Ecto neural progenitor cell (in vitro differentiated cells): ENCODE measurements around the gene PDZD2.
"Not testable (repeated sequence)": the region's sequence is repeated elsewhere in the genome, so short reads cannot be mapped to it uniquely, and the experiment has no call there.

ENCODE experiments used
- DNase-seq: peaks from one replicate; pipeline ENCODE4 v3.0.0-alpha.2; 2018; ENCODE audit warnings: low spot score

Gene PDZD2

DNA sequence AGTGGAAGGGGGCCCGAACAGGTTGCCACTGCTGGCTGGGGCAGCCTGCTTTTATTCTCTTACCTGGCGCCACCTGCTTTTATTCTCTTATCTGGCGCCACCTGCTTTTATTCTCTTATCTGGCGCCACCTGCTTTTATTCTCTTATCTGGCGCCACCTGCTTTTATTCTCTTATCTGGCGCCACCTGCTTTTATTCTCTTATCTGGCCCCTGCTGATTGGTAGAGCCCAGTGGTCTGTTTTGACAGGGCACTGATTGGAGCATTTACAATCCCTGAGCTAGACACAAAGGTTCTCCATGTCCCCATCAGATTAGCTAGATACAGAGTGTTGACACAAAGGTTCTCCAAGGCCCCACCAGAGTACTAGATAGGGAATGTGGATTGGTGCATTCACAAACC lies 52.5 kb downstream of the PDZD2 start:
- DNase-seq, result not testable (repeated sequence)

DNA sequence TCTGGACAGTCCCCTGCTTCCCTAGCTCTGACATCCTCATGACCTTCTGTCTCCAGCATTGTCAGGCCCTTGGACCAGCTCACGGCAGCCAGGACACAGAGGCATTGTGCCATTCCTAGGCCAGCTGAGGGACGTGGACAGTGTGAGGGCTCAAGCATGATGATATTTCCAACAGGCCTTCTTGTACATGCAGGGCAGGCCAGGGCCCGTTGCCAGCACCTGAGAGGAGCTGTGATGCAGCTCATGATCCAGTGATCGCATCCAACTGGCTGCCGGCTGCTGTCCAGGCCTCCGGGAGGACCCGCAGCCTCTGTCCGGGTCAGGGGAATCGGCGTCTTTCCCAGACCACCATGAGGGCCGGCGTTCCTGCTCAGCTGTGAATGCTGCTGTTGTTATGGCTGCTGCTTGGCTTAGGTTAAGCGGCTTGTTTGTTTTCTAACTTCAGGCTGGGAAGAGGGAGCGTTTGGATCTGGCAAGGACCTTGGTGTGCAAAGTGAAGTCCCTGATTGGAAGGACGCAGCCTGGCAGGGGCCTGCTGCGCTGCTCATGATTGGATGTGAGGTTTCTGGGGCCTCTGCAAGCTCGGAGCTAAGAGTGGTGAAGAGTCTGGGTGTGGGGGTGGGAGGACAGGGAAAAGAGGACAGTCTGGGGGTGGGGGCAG lies 53.8 kb downstream of the PDZD2 start:
- no peak for DNase-seq

DNA sequence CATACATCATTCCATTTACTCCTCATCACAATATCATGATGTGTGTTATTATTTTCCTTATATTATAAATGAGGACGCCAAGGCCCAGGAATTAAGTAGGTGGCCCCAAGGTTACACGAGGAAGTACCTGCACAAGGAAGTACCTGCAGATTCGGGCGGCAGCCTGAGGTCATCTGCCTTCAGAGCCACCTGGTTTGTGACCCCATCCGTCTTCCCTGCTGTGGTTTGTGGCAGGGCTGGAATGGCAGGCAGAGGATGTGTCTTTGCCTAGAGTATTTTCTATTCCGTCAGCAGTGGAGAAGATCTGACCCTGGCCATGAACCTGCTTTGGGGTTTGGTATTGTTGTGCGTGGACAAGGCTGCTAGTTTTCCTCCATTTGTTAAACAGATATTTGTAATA lies 59.7 kb downstream of the PDZD2 start:
- no peak for DNase-seq

DNA sequence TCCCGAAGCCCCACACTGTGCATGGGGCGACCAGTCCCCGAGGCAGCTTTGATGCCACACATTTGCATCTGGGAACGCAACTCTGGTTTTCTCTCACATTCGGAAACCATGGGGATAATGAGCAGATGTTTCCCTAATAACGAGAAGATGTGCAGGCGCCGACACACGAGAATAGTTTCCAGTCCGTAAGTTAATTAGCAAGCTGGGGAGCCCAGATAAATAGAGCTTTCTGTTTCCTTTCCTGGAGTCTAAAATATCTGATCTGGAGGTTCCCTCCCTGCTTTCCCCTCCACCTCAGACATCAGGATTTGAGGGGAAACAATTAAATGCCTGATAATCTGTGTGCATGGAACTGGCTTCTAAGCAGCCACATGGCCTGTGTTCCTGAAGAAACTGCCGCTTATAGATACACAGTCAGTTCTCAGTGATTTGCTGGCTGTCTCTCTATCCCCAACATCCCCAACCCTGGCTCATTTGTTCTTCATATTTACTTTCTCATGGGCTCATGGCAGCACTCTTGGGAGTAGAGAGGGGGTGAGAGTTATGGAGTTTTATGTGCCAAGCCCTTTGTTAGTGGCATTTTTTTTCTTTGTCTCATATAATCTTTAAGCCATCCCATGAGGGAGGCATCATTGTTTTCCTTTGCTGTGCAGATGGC lies 62.8 kb downstream of the PDZD2 start:
- no peak for DNase-seq

DNA sequence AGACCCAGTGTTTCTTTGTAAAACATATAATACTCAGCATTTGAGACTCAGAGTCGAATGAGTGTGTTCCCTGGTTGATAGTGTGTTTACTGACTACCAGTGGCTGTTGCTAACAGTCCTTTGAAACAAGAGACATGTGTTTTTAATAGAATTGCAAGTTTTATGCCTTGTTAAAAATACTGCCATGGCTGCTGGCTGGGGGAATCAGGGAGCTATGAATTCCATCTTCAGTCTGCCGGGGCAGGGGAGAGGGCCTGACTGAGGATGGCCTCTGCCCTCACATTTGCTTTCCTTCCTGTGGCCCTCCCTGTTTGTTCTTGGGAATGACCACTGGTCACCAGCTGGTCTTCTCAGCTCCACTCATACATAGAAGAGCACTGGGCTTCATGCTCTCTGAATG lies 63.8 kb downstream of the PDZD2 start:
- DNase-seq, result no peak

DNA sequence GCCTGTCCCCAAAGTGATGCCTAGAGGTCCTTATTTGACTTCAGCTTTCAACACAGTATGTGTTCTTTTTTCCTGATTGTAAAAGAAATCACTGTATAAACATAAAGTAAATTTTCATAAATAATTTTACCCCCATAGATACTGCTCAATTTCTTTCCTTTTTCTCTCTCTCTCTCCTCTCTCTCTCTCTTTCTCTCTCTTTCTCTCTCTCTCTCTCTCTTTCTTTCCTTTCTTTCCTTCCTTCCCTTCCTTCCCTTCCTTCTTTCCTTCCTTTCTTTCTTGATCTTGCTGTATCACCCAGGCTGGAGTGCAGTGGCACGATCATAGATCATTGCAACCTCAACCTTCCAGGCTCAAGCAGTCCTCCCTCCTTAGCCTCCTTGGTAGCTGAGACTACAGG lies 64.8 kb downstream of the PDZD2 start:
- DNase-seq, result no peak

DNA sequence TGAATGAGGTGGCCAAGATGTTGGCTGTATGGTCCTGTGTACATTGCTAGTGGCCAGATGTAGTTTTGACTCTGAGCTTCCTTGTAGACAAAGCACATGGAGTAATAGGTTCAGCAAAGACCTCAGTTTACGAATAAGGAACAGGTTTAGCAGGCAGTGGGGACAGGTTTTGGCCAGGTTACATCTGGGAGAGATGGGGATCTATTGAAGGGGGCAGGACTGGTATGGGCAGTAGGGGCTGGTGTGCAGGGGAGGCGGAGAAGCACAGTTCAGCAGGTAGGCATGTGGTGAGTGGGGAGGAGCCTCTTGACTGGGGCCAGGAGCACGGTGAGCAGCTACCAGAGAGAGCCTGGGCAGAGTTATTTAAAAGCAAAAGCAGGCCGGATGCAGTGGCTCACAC lies 67.3 kb downstream of the PDZD2 start:
- no peak for DNase-seq

DNA sequence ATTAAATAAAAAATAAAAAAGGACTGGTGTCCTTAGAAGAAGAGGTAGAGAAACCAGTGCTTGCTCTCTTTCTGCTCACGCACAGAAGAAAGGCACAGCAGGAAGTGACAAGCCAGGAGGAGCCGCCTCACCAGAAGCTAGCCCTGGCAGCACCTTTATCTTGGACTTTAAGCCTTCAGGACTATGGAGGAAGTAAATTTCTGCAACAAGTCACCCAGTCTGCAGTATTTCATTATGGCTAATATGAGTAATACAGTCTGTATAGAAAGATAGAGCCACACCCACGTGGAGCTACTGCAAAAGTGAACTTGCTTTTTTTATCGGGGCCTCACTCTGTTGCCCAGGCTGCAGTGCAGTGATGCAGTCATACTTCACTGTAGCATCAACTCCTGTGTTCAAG lies 68.4 kb downstream of the PDZD2 start:
- no peak for DNase-seq

DNA sequence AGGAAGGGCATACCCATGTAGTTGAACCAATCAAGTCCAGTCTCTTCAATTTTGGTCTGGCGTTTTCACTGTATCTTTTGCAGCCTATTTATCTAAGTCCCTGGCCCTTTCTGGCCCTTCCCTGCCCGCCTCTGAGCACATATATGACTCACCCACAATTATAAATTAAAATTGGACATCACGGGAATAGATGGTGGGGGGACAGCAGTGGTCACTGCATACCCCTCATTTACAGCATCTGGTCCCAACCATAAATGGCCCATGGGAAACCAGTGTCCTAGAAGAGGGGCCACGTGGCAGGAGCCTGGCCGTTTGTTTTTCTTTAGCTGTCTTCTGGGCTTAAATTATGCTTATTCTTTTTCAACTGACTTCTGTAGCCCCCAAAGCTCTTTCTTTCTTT lies 69.2 kb downstream of the PDZD2 start:
- no peak for DNase-seq

DNA sequence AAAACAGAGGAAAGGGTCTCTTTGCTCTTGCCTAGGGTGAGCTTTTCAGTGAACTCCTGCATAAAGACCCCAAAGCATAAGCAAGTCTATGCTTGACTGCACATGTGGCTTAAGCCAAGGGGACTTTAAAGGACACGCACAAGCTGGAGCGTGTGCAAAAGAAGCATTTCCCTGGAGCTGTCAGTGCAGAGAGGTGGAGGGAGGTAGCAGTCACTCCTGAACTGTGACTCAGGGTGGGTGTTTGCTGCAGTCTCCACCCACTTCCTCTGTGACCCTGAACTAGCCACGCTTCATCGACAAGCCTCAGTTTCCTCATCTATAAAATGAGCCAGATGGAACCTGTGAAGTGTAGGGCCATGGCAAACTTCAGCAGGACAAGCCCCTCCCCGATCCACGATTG lies 72.4 kb downstream of the PDZD2 start:
- no peak for DNase-seq

DNA sequence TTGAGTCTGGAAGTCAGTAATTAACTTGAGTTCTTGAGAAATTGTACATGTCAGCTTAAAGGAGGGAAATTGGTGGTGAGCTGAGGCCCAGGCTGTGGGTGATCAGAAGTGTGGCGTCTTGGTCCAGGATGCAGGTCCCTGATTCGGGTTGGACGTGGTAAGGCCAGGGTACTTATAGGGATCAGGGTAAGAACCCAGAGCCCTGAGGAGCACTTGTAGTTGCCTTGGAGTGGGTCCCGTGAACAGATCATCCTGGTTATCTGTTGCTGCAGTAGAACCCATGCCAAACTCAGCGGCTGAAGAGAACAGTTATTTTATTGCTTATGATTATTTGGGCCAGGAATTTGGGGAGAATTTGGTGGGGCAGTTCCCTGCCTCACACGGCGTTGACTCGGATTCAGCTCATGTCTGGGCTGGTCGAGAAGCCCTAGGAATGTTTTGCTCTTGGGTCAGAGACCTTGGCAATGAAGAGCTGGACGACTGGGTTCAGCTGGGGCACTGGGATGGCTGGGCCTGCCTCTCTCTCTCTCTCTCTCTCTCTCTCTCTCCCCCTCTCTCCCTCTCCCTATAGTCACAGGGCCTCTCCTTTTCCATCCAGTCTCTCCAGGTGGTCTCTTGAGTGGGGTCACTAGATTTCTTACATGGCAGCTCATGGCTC lies 73.1 kb downstream of the PDZD2 start:
- DNase-seq, result no peak

DNA sequence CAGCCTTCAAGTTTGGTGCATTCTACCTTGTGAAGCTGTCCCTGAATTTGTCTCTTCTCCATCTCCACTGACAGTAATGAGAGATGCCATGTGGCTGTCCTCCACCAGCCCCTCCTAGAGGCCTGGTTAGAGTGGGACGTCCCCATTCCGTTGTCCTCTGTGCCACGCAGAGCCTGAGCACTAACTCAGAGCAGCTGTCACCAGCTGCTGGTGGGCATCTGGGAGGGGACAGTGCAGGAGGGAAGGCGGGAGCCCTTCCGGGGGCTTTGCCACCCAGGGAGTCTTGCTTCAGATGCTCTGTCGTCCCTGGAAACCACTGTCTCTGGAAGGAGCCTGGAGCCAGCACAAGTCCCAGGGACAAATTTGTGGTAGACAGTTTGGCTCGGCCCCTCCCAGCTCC lies 78.6 kb downstream of the PDZD2 start:
- no peak for DNase-seq

DNA sequence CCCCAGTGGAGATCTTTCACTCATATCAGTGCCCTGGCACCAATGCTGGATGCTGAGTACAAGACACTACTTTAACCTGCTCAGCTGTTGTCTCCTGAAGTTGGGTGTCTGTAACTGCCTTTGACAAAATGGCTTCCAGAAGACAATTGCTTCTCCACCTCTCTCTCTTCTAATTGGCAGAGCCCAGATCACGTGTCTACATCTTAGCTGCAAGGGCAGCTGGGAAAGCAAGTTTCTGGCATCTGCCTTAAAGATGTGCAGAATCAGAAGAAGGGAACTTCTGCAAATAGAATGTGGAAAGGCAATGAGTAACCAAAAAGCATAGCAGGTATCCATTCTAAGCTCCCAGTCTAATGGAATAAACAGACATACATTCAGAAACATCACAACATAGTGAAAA lies 81.1 kb downstream of the PDZD2 start:
- DNase-seq, result no peak

DNA sequence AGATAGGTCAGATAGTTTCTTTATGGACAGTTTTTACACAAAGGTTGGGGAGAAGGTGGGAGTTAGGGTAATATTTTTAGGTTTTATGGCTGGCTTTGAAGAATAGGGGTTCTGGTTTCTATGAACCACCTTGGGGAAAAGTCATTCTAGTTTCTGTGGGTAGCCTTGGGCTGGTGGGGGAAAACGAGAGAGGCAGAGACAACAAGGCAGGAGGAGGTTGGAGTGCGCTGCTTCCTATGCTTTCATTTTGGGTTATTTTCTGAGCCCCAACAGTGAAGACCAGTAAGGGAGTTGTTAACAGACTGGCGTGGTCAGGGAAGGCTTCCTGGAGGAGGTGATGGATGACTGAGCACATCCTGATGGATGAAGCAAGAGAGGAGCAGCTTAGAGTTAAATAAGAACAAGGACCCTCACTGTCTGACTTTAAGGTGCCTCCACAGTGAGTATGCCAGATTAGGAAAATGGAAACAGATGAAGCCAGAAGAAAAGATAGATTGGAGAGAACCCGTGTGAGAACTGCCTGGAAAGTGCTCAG lies 81.9 kb downstream of the PDZD2 start:
- no peak for DNase-seq

DNA sequence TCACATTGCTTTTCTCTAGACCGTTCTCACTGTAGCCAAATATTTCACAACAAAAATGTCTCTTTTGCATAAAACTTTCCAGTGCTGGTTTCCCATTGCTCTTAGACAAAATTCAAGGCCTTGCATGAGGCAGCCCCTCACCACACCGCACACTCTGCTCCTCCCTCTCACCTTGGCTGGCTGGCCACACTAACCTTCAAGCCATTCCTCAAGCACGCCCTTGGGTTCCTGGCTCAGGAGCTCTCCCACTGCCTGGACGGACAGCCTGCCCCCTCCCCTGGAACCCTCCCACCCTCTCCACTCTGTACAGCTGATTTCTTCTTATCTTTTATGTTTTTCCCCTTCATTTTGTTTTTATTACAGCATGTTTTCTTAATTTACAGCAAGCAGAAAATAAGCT lies 83.2 kb downstream of the PDZD2 start:
- DNase-seq, result no peak

DNA sequence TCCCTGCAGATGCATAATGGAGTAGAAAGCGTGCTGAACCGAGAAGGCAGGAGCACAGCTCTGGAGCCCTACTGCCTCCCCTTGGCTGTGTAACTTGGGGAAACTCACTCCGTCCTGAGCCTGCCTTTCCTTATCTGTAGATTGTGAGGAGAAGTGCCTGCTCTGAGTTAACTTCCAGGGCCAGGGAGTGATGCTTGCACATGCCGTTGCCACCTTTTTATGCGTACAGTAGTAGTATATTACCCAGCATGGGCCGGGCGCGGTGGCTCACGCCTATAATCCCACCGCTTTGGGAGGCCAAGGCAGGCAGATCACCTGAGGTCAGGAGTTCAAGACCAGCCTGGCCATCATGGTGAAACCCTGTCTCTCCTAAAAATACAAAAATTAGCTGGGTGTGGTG lies 87.1 kb downstream of the PDZD2 start:
- no peak for DNase-seq

DNA sequence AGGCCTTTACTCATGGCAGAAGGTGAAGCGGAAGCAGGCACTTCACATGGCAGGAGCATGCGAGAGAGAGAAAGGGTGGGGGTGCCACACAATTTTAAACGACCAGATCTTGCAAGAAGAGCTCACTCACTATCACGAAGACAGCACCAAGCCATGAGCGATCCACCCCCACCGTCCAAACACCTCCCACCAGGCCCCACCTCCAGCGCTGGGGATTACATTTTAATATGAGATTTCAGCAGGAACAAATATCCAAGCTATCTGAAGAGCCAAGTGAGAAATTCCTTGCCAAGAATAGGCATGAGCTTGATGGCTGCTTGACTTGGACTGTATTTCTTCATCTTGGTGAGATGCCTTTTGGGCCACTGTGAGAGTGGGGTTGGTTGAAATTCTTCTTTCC lies 88.0 kb downstream of the PDZD2 start:
- no peak for DNase-seq

DNA sequence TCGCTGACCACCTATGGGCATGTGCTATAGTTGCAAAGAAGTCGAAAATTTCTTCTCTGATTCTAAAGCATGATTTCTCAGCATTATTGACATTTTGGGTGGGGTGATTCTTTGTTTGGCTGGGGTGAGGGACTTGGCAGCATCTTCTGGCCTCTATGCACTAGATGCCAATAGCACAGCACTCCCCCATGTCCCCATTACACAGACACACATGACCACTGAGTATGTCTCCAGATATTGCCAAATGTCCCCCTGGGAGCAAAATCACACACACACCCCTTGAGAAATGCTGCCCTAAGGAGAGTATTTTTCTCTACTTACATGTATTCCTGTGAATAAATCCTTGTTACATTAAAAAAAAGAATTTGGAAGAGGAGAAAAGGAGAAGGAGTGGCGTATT lies 89.1 kb downstream of the PDZD2 start:
- no peak for DNase-seq

DNA sequence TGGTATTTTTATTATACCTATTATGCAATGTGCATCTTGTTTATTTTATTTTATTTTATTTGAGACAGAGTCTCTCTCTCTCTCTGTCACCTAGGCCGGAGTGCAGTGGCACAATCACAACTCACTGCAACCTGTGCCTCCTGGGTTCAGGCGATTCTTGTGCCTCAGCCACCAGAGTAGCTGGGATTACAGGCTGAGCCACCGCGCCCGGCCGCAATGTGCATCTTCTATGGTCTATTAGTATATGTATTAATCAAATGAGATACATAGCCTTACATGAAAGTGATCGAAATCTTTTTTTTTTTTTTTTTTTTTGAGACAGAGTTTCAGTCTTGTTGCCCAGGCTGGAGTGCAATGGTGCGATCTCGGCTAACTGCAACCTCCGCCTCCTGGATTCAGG lies 89.9 kb downstream of the PDZD2 start:
- not testable (repeated sequence) for DNase-seq

DNA sequence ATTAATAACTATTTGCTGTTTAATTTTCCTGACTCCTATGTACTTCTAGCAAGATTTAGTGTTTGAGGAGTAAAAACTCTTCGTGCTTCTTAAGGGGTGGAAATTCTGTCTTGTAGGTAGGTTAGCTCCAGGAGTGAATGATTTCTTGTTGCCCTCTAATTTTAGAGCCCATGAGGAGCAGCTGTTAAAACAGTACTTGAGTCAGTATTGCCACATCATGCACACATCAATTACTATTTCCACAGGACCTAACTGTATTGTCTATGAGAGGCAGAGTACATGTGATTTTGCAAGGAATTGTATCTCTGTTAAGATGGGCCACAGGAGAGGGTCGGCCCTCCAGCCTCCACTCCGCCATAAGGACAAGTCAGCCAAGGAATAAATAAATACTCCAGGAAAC lies 91.2 kb downstream of the PDZD2 start:
- DNase-seq, result no peak

DNA sequence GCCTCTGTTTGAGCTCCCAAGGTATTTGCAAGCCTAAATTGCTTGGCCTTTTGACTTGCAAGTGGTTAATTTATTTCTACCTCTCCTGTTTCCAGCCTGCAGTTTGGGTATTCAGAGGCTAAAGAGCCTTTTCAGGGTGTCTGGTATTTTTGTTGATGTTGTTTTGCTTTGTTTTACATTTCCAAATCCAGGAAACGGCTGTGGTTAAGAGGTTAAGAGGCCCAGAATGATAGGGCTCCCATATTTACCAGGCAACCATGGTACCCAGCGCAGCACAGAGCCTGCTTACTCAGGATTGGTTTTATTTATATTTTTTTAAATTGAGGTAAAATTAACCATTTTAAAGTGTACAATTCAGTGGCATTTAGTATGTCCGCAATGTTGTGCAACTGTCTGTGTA lies 92.1 kb downstream of the PDZD2 start:
- no peak for DNase-seq

DNA sequence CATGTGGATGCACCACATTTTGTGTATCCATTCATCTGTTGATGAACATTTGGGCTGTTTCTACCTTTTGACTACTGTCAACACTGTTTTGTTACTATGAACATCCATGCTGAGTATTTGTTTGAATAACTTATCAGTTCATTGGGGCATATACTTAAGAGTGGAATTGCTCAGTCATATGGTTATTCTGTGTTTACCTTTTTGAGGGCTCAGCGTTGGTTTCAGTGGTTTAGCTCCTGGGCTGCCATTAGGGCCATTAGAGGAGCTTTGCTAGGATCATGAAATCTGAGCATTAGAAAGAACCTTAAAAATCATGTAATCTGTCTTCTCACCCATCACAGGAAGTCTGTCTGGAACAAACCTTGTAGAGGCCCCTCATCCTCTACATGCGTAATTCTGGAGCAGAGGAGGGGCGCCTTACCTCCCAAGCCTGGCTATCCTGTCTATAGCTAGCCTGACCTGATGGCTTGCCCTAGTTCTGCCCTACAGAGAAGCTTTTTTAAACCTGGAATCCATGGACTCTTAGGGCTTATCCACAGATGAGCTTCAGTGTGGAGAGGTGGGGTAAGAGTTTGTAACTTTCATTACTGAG lies 92.9 kb downstream of the PDZD2 start:
- no peak for DNase-seq

DNA sequence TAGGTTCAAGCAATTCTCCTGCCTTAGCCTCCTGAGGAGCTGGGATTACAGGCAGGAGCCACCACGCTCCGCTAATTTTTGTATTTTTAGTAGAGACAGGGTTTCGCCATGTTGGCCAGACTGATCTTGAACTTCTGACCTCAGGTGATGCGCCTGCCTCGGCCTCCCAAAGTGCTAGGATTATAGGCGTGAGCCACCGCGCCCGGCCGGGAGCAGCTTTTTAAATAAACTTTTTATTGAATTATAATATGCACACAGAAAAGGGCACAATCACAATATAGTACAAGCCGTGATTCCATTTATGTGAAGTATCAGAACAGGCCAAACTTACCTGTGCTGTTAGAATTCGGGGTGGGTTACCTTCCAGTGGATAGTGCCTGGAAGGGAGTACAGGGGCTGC lies 93.9 kb downstream of the PDZD2 start:
- not testable (repeated sequence) for DNase-seq
